B cell (primary cell): ENCODE data around the gene NUP98. TPM values are rescaled to one million over a fixed set of nuclear protein-coding genes. Genes with fewer than 3 reads are reported as not detected.

Experiments
- ATAC-seq: fragments of 200-7000 bp; cut with Tn5 transposase; one replicate; pipeline ENCODE4 v1.10.0; 2021; ENCODE audit warnings: low read depth, mild to moderate bottlenecking, moderate number of reproducible peaks, moderate library complexity
- CTCF ChIA-PET: fragments of 350-600 bp; sonication (Branson Sonifier 250); formaldehyde crosslinking; loops from one replicate; lab custom pipeline; 2021; ENCODE audit warnings: antibody characterized with exemption, inconsistent platforms; lab: Charles Lee
- POLR2A ChIA-PET: fragments of 350-600 bp; sonication (Branson Sonifier 250); formaldehyde crosslinking; loops from one replicate; lab custom pipeline; 2021; ENCODE audit warnings: antibody characterized with exemption; lab: Charles Lee
- DNase-seq: peaks from one replicate; pipeline ENCODE4 v3.0.0; 2013
- H2AFZ ChIP-seq: 2 replicates; pipeline ENCODE4 v1.6.1; 2012; ENCODE audit warnings: mild to moderate bottlenecking, low read depth, low read length; ENCODE audit not compliant: insufficient read depth, poor library complexity, severe bottlenecking
- H3K27ac ChIP-seq, 2 donors: 1 replicate in 1 of 2; 2 replicates in 1 of 2; pipeline ENCODE4 v1.5.1; 2012 to 2013; ENCODE audit warnings: low read length in 2 of 2, mild to moderate bottlenecking in 2 of 2, moderate library complexity in 1 of 2
- H3K27me3 ChIP-seq, 4 experiments: fragments of 200-600 bp in 1 of 4; sonication (generic) in 1 of 4; replicated peaks in 1 of 4; 1 replicate in 2 of 4; 2 replicates in 2 of 4; pipeline versions ENCODE4 v1.6.1 to v1.7.0; 2013 to 2016; ENCODE audit warnings: low read length in 3 of 4, mild to moderate bottlenecking in 2 of 4, mixed read lengths in 1 of 4, moderate library complexity in 1 of 4; ENCODE audit not compliant: insufficient read depth in 4 of 4, control insufficient read depth in 3 of 4; ENCODE audit errors: control extremely low read depth in 1 of 4
- H3K36me3 ChIP-seq, 2 experiments: replicated peaks in 1 of 2; 1 replicate in 1 of 2; 2 replicates in 1 of 2; pipeline versions ENCODE4 v1.6.1 to v1.7.1; 2013; ENCODE audit warnings: low read length in 1 of 2; ENCODE audit not compliant: insufficient read depth in 2 of 2, control insufficient read depth in 1 of 2; ENCODE audit errors: control extremely low read depth in 1 of 2, extremely low read depth in 1 of 2
- H3K4me1 ChIP-seq, 2 donors: fragments of 200-600 bp in 1 of 2; sonication (generic) in 1 of 2; 1 replicate in 1 of 2; 2 replicates in 1 of 2; pipeline versions ENCODE4 v1.5.1 to v1.6.1; 2013 to 2017; ENCODE audit warnings: low read length in 2 of 2; ENCODE audit not compliant: control insufficient read depth in 2 of 2, insufficient read depth in 2 of 2
- H3K4me2 ChIP-seq: replicated peaks from 2 replicates; pipeline ENCODE3; 2012; ENCODE audit warnings: mild to moderate bottlenecking, low read depth, low read length; ENCODE audit not compliant: poor library complexity, severe bottlenecking
- H3K4me3 ChIP-seq, 5 experiments: fragments of 200-600 bp in 1 of 5; sonication (generic) in 1 of 5; 1 replicate in 3 of 5; 2 replicates in 2 of 5; pipeline versions ENCODE4 v1.5.1 to v1.7.0; 2011 to 2016; ENCODE audit warnings: low read length in 4 of 5, mild to moderate bottlenecking in 4 of 5, low read depth in 2 of 5, control low read depth in 1 of 5, moderate library complexity in 1 of 5; ENCODE audit not compliant: insufficient read depth in 1 of 5; ENCODE audit errors: control extremely low read depth in 1 of 5, extremely low read depth in 1 of 5
- H3K79me2 ChIP-seq: fragments of 200-600 bp; sonication (generic); one replicate; pipeline ENCODE4 v1.6.0; 2016; ENCODE audit warnings: low read length; ENCODE audit not compliant: control insufficient read depth, insufficient read depth
- H3K9ac ChIP-seq: fragments of 200-600 bp; sonication (generic); 2 replicates; pipeline ENCODE4 v1.6.1; 2017; ENCODE audit warnings: mild to moderate bottlenecking, low read length, moderate library complexity
- H3K9me3 ChIP-seq, 3 donors: one replicate each; pipeline versions ENCODE4 v1.6.1 to v1.7.1; 2013; ENCODE audit warnings: low read length in 2 of 3; ENCODE audit not compliant: control insufficient read depth in 2 of 3, insufficient read depth in 1 of 3; ENCODE audit errors: control extremely low read depth in 1 of 3
- H4K20me1 ChIP-seq: 2 replicates; pipeline ENCODE4 v1.6.0; 2012; ENCODE audit warnings: mild to moderate bottlenecking, low read length; ENCODE audit not compliant: insufficient read depth, control insufficient read depth, poor library complexity, severe bottlenecking
- H3K27ac Mint-ChIP-seq: one replicate; pipeline ENCODE4 v1.8.0; 2021; ENCODE audit warnings: mixed read lengths
- H3K27me3 Mint-ChIP-seq: one replicate; pipeline ENCODE4 v1.8.0; 2021; ENCODE audit warnings: mixed read lengths
- H3K4me1 Mint-ChIP-seq: one replicate; pipeline ENCODE4 v1.8.0; 2021; ENCODE audit warnings: mixed read lengths
- H3K4me3 Mint-ChIP-seq: one replicate; pipeline ENCODE4 v1.8.0; 2021; ENCODE audit warnings: mixed read lengths
- H3K9me3 Mint-ChIP-seq: one replicate; pipeline ENCODE4 v1.8.0; 2022; ENCODE audit warnings: mixed read lengths; ENCODE audit not compliant: insufficient read depth
- EZH2 ChIP-seq: IDR thresholded peaks from 2 replicates; pipeline ENCODE4 v1.6.1; 2012; ENCODE audit warnings: borderline replicate concordance, low read depth, mild to moderate bottlenecking, moderate library complexity, low read length; ENCODE audit not compliant: insufficient read depth, poor library complexity, severe bottlenecking
- WGBS: methylation state at CpG from one replicate; pipeline ENCODE4 v1.1.5; 2013; ENCODE audit warnings: missing lambda C conversion rate; ENCODE audit not compliant: insufficient coverage; 5-methylcytosine and 5-hydroxymethylcytosine counted together
- intact Hi-C: fragments of 100-400 bp; cut with micrococcal nuclease; formaldehyde crosslinking; loops from one replicate; pipeline ENCODE4 v1.10.0; 2022
- polyA plus RNA-seq: library from polyadenylated mRNA; depleted of rRNA; stranded (reverse); fragments of >200 nt; gene quantifications from 2 replicates; pipeline ENCODE4 v1.2.3, GENCODE V29; 2012
- total RNA-seq, 2 donors: library from RNA; stranded (reverse); fragments of 120-200 nt in 1 of 2; gene quantifications; 1 replicate in 1 of 2; 2 replicates in 1 of 2; pipeline versions ENCODE4 v1.2.3 to v1.2.4, GENCODE V29; 2013 to 2022
- TF ChIP-seq, protein P1 (sequence below): fragments of 200-600 bp; IDR thresholded peaks from one replicate; pipeline ENCODE4 v1.8.0; 2022; ENCODE audit warnings: antibody characterized with exemption, mild to moderate bottlenecking

Gene NUP98
- total and polyA plus RNA-seq, 2 donors (not counting 1 experiment from before 2014, with no cell fraction given), result 99.8 to 111 TPM

DNA sequence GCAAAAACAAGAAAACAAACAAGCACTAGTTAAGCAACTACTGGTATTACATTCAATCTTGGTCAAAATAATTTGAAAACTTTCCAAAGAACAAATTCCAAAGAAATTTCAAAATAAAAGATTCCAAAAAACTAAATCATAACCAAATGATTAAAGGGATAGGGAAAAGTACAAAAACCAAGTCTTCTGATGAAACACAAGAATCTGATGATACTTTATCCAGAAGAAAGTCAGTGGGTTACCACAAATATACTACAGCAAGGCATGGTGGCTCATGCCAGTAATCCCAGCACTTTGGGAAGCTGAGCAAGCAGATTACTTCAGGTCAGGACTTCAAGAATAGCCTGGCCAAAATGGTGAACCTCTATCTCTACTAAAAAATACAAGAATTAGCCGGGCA lies 59.1 kb downstream of the NUP98 start:
- no peaks in the 10 kb centered on the region for H3K9me3 Mint-ChIP-seq
- Histone ChIP-seq H4K20me1 (no peaks in the 10 kb centered on the region), H3K36me3 (peaks cover 10 to 77% of the 10 kb centered on the region in 2 experiments), H2AFZ (no peak overlapping the region), H3K4me1 (no peaks in the 10 kb centered on the region), H3K4me3 (no peak overlapping the region), H3K9ac (no peak overlapping the region), H3K27me3 (no peaks in the 10 kb centered on the region), H3K4me2 (no peak overlapping the region), H3K27ac (no peak overlapping the region), H3K9me3 (no peaks in the 10 kb centered on the region), H3K79me2 (peaks cover 7% of the 10 kb centered on the region)
- CTCF ChIA-PET, result interaction anchor here (0.8 kb wide), 1 partner anchor 308 kb away, joined by 4 read pairs; no protein-coding TSS in a partner anchor
- no peak overlapping the region for H3K4me3 Mint-ChIP-seq
- WGBS, result 100% methylated on average over 1 of the region's 1 CpG
- no peak for DNase-seq
- H3K27ac Mint-ChIP-seq, result no peak overlapping the region
- no peak for ATAC-seq
- intact Hi-C loops, result no loop called here
- no peaks in the 10 kb centered on the region for H3K4me1 Mint-ChIP-seq
- TF ChIP-seq, protein P1, sequence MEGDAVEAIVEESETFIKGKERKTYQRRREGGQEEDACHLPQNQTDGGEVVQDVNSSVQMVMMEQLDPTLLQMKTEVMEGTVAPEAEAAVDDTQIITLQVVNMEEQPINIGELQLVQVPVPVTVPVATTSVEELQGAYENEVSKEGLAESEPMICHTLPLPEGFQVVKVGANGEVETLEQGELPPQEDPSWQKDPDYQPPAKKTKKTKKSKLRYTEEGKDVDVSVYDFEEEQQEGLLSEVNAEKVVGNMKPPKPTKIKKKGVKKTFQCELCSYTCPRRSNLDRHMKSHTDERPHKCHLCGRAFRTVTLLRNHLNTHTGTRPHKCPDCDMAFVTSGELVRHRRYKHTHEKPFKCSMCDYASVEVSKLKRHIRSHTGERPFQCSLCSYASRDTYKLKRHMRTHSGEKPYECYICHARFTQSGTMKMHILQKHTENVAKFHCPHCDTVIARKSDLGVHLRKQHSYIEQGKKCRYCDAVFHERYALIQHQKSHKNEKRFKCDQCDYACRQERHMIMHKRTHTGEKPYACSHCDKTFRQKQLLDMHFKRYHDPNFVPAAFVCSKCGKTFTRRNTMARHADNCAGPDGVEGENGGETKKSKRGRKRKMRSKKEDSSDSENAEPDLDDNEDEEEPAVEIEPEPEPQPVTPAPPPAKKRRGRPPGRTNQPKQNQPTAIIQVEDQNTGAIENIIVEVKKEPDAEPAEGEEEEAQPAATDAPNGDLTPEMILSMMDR, result no peak
- TF ChIP-seq EZH2, result no peak
- POLR2A ChIA-PET, result no interaction called here
- H3K27me3 Mint-ChIP-seq, result no peaks in the 10 kb centered on the region

DNA sequence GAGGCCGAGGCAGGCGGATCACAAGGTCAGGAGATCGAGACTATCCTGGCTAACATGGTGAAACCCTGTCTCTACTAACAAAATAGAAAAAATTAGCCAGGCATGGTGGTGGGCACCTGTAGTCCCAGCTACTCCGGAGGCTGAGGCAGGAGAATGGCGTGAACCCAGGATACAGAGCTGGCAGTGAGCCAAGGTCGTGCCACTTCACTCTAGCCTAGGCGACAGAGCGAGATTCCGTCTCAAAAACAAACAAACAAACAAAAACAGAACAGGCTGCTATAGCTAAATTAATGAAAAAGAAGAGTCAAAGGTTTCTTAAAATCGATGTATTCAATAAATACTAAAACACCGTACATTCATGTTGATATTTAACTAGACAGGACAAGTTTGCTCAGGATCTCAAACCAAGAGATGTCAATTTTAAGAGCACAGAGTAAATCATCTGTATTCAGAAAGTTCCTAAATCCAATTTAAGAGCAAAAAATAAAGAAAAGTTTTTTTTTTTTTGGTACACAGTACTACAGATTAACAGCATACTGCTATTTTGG lies 59.9 kb downstream of the NUP98 start:
- Histone ChIP-seq H3K9ac (no peak overlapping the region), H3K36me3 (peaks cover 10 to 78% of the 10 kb centered on the region in 2 experiments), H4K20me1 (no peaks in the 10 kb centered on the region), H3K4me2 (no peak overlapping the region), H3K27me3 (no peaks in the 10 kb centered on the region), H2AFZ (no peak overlapping the region), H3K79me2 (peaks cover 7% of the 10 kb centered on the region), H3K4me3 (no peak overlapping the region), H3K9me3 (no peaks in the 10 kb centered on the region), H3K4me1 (no peaks in the 10 kb centered on the region), H3K27ac (no peak overlapping the region)
- WGBS, result 100% methylated on average over 4 of the region's 11 CpGs
- Mint-ChIP-seq H3K4me1 (no peaks in the 10 kb centered on the region), H3K27ac (no peak overlapping the region), H3K4me3 (no peak overlapping the region), H3K9me3 (no peaks in the 10 kb centered on the region), H3K27me3 (no peaks in the 10 kb centered on the region)
- ChIA-PET CTCF (no interaction called here), POLR2A (no interaction called here)
- TF ChIP-seq, protein P1, result no peak
- no peak for TF ChIP-seq EZH2
- ATAC-seq, result no peak
- intact Hi-C loops, result no loop called here
- DNase-seq, result no peak
